Measurements from ENCODE around the gene MITF.
A peak's percentile ranks its signal among the peaks of the same experiment; 100 is the strongest.

MITF gene

GRCh38 chr3:69755795-69756194, 16.5 kb downstream of the MITF start:
- FAIRE-seq, result no peak
- no peak for TF ChIP-seq POLR2A (IDR thresholded peaks at IDR 0.05; ENCODE audit: low read depth, low read length)
- no peak for DNase-seq (ENCODE audit: insufficient read length, low spot score)

- FAIRE-seq, result peak; percentile 93
- no peak for DNase-seq (ENCODE audit: insufficient read length, low spot score)
- no peak for TF ChIP-seq POLR2A (IDR thresholded peaks at IDR 0.05; ENCODE audit: low read depth, low read length)
These were observed 22.9 kb downstream of the MITF start for GRCh38 chr3:69761896-69762767.

GRCh38 chr3:69762768-69763229, 23.5 kb downstream of the MITF start:
- DNase-seq (ENCODE audit: insufficient read length, low spot score) (no peak), FAIRE-seq (no peak)
- no peak for TF ChIP-seq POLR2A (IDR thresholded peaks at IDR 0.05; ENCODE audit: low read depth, low read length)

DNA sequence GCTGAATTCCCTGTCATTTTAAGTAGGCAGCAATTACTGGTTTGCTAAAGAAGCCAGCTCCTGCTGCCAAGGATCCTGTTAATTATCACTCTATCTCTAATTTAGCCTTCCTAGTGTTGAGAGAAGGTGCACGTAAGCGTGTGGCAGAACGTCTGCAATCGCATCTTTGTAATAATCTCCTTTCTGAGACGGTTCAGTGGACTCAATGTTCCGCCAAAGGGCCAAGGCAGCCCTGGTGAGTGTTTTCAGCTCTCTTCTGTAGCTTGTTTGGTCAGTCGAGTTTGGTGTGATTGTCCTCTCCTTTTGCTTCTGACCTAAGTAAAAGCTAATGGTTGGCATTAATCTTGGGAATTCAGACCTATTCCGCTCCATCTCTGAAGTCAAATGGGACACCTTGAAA, 24.2 kb downstream of the MITF start:
- no peak for DNase-seq (ENCODE audit: insufficient read length, low spot score)
- TF ChIP-seq POLR2A (IDR thresholded peaks at IDR 0.05; ENCODE audit: low read depth, low read length), result no peak
- FAIRE-seq, result no peak

GRCh38 chr3:69764121-69764741, 25.0 kb downstream of the MITF start:
- DNase-seq (ENCODE audit: insufficient read length, low spot score), result no peak
- TF ChIP-seq POLR2A (IDR thresholded peaks at IDR 0.05; ENCODE audit: low read depth, low read length), result no peak
- no peak for FAIRE-seq

DNA sequence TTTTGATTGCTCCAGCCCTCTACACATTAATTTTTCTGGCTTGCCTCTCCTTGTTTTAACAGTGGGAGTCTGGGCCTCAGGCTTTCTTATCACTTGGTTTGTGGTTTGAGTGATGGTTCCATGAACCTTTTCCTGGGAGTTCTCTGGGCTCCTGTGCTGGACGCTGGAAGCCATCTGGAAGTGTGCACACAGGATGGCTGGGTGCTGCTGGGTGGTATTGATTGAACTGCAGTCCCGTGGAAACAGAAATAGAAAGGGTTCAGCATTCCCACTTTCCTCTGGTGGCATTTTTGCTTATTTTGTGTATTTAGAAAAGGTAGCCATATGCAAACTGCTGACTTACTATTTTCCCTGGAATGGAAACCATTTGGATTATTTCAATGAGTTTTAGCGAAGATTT, 25.6 kb downstream of the MITF start:
- no peak for TF ChIP-seq POLR2A (IDR thresholded peaks at IDR 0.05; ENCODE audit: low read depth, low read length)
- FAIRE-seq (peak; percentile 36), DNase-seq (ENCODE audit: insufficient read length, low spot score) (no peak)

- peak; percentile 43 for FAIRE-seq
- TF ChIP-seq POLR2A (IDR thresholded peaks at IDR 0.05; ENCODE audit: low read depth, low read length), result no peak
- no peak for DNase-seq (ENCODE audit: insufficient read length, low spot score)
These were observed 27.4 kb downstream of the MITF start for GRCh38 chr3:69766638-69767037.

GRCh38 chr3:69767571-69767970, 28.3 kb downstream of the MITF start:
- DNase-seq (ENCODE audit: insufficient read length, low spot score) (no peak), FAIRE-seq (no peak)
- TF ChIP-seq POLR2A (IDR thresholded peaks at IDR 0.05; ENCODE audit: low read depth, low read length), result no peak

DNA sequence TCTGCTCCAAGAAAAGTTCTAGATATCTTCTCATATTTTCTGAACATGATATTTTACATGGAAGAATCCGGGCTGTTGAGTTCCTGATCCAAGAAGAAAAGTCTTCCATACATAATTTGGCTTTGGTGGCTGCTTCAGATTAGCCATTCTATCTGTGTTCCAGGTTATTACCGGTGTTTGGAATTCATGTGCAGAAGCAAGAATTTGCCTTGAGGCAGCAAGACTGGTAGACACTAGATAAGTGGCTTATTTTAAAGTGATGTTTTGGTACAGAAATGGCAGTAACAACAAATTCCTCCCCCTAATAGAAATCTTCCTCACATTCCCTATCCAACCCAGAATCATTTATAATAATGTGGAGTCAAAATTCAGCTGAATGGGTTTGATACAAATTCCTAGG, 29.2 kb downstream of the MITF start:
- peak; percentile 23 for FAIRE-seq

DNA sequence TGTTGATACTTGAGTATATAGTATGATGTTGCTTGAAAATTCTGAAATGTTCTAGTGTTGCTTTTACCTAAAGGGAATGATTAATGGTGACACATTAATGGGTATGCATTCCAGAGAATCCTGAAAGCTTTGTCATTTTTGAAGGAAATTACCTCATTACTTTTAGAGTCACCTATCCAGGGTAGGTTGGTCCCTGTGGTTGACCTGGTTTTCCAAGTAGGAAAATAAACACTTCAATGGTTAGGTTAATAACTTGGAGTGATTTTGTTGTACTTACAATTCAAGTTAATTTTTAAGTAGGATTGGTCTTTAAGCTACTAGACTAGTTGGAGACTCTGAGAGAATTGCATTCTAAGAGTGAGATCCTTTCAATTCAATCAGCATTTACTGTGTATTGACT, 31.0 kb downstream of the MITF start:
- DNase-seq (ENCODE audit: insufficient read length, low spot score) (peak; percentile 24), FAIRE-seq (peak; percentile 84)
- no peak for TF ChIP-seq POLR2A (IDR thresholded peaks at IDR 0.05; ENCODE audit: low read depth, low read length)

More for the DNA sequence above, 29.2 kb downstream of the MITF start:
- DNase-seq (ENCODE audit: insufficient read length, low spot score), result no peak
- no peak for TF ChIP-seq POLR2A (IDR thresholded peaks at IDR 0.05; ENCODE audit: low read depth, low read length)

DNA sequence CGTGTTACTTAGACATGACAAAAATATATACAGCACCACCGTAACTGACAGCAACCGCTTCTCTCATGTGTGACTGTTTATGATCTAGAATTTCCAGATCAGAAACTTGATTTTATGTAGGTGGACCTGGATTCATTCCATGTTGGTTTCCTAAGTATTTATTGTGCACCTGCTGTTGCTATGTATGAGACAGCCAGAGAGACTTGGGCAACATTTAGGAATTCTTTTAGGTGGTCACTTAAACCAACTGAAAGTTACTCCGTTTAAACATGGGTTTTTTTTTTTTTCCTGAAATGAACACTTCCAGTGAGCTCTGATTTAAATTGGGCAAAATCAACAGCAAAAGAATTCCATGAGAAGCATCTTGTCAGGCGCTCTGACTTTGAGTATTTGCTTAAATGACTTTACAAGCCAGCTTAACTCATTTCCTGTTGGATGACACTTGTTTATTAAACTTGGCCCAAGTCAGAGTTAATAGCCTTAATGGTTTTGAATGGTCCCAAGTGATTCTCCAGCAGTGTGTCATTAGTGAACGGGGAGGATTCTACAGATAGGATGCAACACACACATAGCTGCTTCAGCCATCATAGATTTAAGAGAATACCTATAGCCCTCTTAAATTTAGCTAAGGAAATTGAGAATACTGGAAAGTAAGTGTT, 31.8 kb downstream of the MITF start:
- no peak for DNase-seq (ENCODE audit: insufficient read length, low spot score)
- FAIRE-seq, result peak; percentile 68
- no peak for TF ChIP-seq POLR2A (IDR thresholded peaks at IDR 0.05; ENCODE audit: low read depth, low read length)

- FAIRE-seq (no peak), DNase-seq (ENCODE audit: insufficient read length, low spot score) (no peak)
- no peak for TF ChIP-seq POLR2A (IDR thresholded peaks at IDR 0.05; ENCODE audit: low read depth, low read length)
These were observed 33.0 kb downstream of the MITF start for GRCh38 chr3:69772152-69772867.

GRCh38 chr3:69774029-69774428, 34.8 kb downstream of the MITF start:
- no peak for DNase-seq (ENCODE audit: insufficient read length, low spot score)
- TF ChIP-seq POLR2A (IDR thresholded peaks at IDR 0.05; ENCODE audit: low read depth, low read length), result no peak
- no peak for FAIRE-seq

DNA sequence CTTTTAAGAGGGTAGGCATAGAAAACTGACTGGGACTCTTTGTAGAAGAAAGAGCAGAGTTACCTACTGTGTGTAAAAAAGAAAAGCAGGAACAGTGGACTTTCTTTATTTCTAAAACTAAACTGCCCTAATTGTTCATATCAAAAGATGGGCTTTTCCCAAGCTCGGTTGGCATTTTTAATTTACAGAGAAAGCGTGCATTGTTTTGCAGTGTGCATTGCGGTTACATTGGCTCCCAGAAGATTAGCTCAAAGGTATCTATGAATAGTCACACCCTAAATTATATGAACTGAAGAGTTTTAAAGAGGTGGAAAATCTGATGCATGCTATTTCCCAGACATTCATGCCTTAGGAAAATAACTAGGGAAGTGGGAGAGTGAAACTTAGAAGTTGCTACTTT, 36.5 kb downstream of the MITF start:
- FAIRE-seq (no peak), DNase-seq (ENCODE audit: insufficient read length, low spot score) (no peak)
- TF ChIP-seq POLR2A (IDR thresholded peaks at IDR 0.05; ENCODE audit: low read depth, low read length), result no peak
